Epithelial cell of proximal tubule (primary cell): ENCODE measurements around the gene NAA35. TPM values are rescaled to one million over a fixed set of nuclear protein-coding genes. Genes with fewer than 3 reads are reported as not detected.

Source experiments
- DNase-seq: peaks from one replicate; pipeline ENCODE4 v3.0.0-alpha.2; 2011; ENCODE audit warnings: low read depth
- H3K4me3 ChIP-seq: 2 replicates; pipeline ENCODE4 v1.5.1; 2011; ENCODE audit warnings: low read depth, mild to moderate bottlenecking, low read length
- CTCF ChIP-seq: conservative IDR thresholded peaks from 2 replicates; pipeline ENCODE4 v1.5.1; 2012; ENCODE audit warnings: low read depth, mild to moderate bottlenecking, low read length
- total RNA-seq: library from RNA; depleted of rRNA; stranded (reverse); fragments of >200 nt; gene quantifications from 2 replicates; pipeline ENCODE4 v1.2.3, GENCODE V29; 2015

NAA35 gene
- total RNA-seq, 1 donor from 2014 or later: 22.8 TPM

- no peak overlapping the region for H3K4me3 ChIP-seq
- TF ChIP-seq CTCF: no peak
- no peak for DNase-seq
Observed at GRCh38 chr9:85904975-85905374, 36.0 kb upstream of the NAA35 start.

- TF ChIP-seq CTCF: no peak
- no peak for DNase-seq
- H3K4me3 ChIP-seq: no peak overlapping the region
Observed at GRCh38 chr9:85905957-85906356, 35.0 kb upstream of the NAA35 start.

- no peak for DNase-seq
- no peak overlapping the region for H3K4me3 ChIP-seq
- no peak for TF ChIP-seq CTCF
Observed at GRCh38 chr9:85909390-85909789, 31.6 kb upstream of the NAA35 start.

- no peak for TF ChIP-seq CTCF
- no peak overlapping the region for H3K4me3 ChIP-seq
- no peak for DNase-seq
Observed at GRCh38 chr9:85914108-85914507, 26.8 kb upstream of the NAA35 start.

GRCh38 chr9:85917756-85918155 lies 23.2 kb upstream of the NAA35 start:
- no peak for TF ChIP-seq CTCF
- no peak for DNase-seq
- H3K4me3 ChIP-seq: no peak overlapping the region

GRCh38 chr9:85925493-85925892 lies 15.5 kb upstream of the NAA35 start:
- DNase-seq: no peak

GRCh38 chr9:85927076-85927475 lies 13.9 kb upstream of the NAA35 start:
- H3K4me3 ChIP-seq: no peak overlapping the region
- no peak for DNase-seq
- TF ChIP-seq CTCF: no peak

More at GRCh38 chr9:85925493-85925892, 15.5 kb upstream of the NAA35 start:
- H3K4me3 ChIP-seq: no peak overlapping the region
- no peak for TF ChIP-seq CTCF
